ENCODE results near the gene APLP1. TPM values are rescaled to one million over a fixed set of nuclear protein-coding genes. Genes with fewer than 3 reads are reported as not detected.

Gene APLP1
- polyA plus RNA-seq, 1 donor from 2014 or later = 407 TPM

DNA sequence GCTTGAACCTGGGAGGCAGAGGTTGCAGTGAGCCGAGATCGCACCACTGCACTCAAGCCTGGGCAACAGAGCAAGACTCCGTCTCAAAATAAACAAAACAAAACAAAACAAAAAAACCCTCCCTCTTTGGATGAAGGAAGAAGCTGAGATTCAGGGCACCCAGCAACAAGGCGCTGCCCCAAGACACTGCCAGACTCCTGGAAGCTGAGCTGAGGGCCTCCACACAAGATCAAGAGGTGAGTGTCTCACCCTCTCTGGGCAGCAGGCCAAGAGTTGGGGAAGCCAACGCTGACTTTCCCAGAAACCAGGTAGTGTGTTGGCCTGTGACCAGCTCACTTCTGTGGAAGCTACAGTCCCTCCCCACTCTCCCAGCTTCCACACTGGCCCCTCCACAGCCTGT lies 43.4 kb downstream of the APLP1 start:
- Histone ChIP-seq H3K4me3 (ENCODE audit: low read length) (no peak overlapping the region), H2AFZ (ENCODE audit: low read depth, low read length) (no peak overlapping the region), H3K79me2 (replicated peaks; ENCODE audit: insufficient read depth, low read length) (no peaks in the 10 kb centered on the region), H4K20me1 (ENCODE audit: insufficient read depth) (no peaks in the 10 kb centered on the region), H3F3A (ENCODE audit: insufficient read depth, low read length, poor library complexity, severe bottlenecking) (no peaks in the 10 kb centered on the region), H3K9me3 (ENCODE audit: low read length) (no peaks in the 10 kb centered on the region), H3K36me3 (ENCODE audit: insufficient read depth, low read length) (no peaks in the 10 kb centered on the region), H3K9me2 (ENCODE audit: insufficient read depth, low read length) (no peaks in the 10 kb centered on the region), H3K4me2 (ENCODE audit: low read length) (no peak overlapping the region), H3K27ac (ENCODE audit: low read length) (no peak overlapping the region), H3K9ac (ENCODE audit: low read length) (no peak overlapping the region), H3K27me3 (ENCODE audit: insufficient read depth, low read depth, low read length) (no peaks in the 10 kb centered on the region)
- TF ChIP-seq POLR2AphosphoS5 (IDR thresholded peaks at IDR 0.05) (no peak), TAF1 (IDR thresholded peaks at IDR 0.05; ENCODE audit: low read depth) (no peak)
- TF ChIP-seq, protein P1, sequence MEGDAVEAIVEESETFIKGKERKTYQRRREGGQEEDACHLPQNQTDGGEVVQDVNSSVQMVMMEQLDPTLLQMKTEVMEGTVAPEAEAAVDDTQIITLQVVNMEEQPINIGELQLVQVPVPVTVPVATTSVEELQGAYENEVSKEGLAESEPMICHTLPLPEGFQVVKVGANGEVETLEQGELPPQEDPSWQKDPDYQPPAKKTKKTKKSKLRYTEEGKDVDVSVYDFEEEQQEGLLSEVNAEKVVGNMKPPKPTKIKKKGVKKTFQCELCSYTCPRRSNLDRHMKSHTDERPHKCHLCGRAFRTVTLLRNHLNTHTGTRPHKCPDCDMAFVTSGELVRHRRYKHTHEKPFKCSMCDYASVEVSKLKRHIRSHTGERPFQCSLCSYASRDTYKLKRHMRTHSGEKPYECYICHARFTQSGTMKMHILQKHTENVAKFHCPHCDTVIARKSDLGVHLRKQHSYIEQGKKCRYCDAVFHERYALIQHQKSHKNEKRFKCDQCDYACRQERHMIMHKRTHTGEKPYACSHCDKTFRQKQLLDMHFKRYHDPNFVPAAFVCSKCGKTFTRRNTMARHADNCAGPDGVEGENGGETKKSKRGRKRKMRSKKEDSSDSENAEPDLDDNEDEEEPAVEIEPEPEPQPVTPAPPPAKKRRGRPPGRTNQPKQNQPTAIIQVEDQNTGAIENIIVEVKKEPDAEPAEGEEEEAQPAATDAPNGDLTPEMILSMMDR (IDR thresholded peaks at IDR 0.05; ENCODE audit: poor library complexity, severe bottlenecking) = no peak

DNA sequence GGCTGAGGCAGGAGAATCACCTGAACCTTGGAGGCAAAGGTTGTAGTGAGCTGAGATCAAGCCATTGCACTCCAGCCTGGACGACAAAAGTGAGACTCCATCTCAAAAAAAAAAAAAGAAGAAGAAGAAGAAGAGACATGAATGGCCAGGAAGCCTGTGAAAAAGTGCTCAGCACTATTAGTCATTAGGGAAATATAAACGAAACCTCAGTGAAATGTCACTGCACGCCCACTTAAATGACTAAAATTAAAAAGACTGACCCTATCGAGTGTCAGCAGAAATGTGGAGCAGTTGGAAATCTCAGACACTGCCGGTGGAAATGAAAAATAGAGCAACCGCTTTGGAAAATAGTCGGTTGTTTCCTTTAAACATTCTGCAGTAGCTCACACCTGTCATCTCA lies 45.2 kb downstream of the APLP1 start:
- Histone ChIP-seq H3K9ac (ENCODE audit: low read length) (no peak overlapping the region), H3K79me2 (replicated peaks; ENCODE audit: insufficient read depth, low read length) (no peaks in the 10 kb centered on the region), H3F3A (ENCODE audit: insufficient read depth, low read length, poor library complexity, severe bottlenecking) (no peaks in the 10 kb centered on the region), H3K4me2 (ENCODE audit: low read length) (no peak overlapping the region), H4K20me1 (ENCODE audit: insufficient read depth) (no peaks in the 10 kb centered on the region), H2AFZ (ENCODE audit: low read depth, low read length) (no peak overlapping the region), H3K27ac (ENCODE audit: low read length) (no peak overlapping the region), H3K27me3 (ENCODE audit: insufficient read depth, low read depth, low read length) (no peaks in the 10 kb centered on the region), H3K9me2 (ENCODE audit: insufficient read depth, low read length) (no peaks in the 10 kb centered on the region), H3K9me3 (ENCODE audit: low read length) (no peaks in the 10 kb centered on the region), H3K36me3 (ENCODE audit: insufficient read depth, low read length) (no peaks in the 10 kb centered on the region), H3K4me3 (ENCODE audit: low read length) (no peak overlapping the region)
- no peak for TF ChIP-seq TAF1 (IDR thresholded peaks at IDR 0.05; ENCODE audit: low read depth)
- TF ChIP-seq, protein P1 (IDR thresholded peaks at IDR 0.05; ENCODE audit: poor library complexity, severe bottlenecking) = no peak
- TF ChIP-seq, protein P2, sequence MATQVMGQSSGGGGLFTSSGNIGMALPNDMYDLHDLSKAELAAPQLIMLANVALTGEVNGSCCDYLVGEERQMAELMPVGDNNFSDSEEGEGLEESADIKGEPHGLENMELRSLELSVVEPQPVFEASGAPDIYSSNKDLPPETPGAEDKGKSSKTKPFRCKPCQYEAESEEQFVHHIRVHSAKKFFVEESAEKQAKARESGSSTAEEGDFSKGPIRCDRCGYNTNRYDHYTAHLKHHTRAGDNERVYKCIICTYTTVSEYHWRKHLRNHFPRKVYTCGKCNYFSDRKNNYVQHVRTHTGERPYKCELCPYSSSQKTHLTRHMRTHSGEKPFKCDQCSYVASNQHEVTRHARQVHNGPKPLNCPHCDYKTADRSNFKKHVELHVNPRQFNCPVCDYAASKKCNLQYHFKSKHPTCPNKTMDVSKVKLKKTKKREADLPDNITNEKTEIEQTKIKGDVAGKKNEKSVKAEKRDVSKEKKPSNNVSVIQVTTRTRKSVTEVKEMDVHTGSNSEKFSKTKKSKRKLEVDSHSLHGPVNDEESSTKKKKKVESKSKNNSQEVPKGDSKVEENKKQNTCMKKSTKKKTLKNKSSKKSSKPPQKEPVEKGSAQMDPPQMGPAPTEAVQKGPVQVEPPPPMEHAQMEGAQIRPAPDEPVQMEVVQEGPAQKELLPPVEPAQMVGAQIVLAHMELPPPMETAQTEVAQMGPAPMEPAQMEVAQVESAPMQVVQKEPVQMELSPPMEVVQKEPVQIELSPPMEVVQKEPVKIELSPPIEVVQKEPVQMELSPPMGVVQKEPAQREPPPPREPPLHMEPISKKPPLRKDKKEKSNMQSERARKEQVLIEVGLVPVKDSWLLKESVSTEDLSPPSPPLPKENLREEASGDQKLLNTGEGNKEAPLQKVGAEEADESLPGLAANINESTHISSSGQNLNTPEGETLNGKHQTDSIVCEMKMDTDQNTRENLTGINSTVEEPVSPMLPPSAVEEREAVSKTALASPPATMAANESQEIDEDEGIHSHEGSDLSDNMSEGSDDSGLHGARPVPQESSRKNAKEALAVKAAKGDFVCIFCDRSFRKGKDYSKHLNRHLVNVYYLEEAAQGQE (IDR thresholded peaks at IDR 0.05; ENCODE audit: borderline replicate concordance) = no peak
- no peak for TF ChIP-seq POLR2AphosphoS5 (IDR thresholded peaks at IDR 0.05)
- TF ChIP-seq MXI1 (conservative IDR thresholded peaks at IDR 0.05; ENCODE audit: poor library complexity, severe bottlenecking) = no peak
- TF ChIP-seq EP300 (conservative IDR thresholded peaks at IDR 0.05; ENCODE audit: poor library complexity, severe bottlenecking) = no peak
- TF ChIP-seq EZH2 (IDR thresholded peaks at IDR 0.05; ENCODE audit: borderline replicate concordance, insufficient read depth, low read length, poor library complexity, severe bottlenecking) = no peak
- TF ChIP-seq RAD21 (conservative IDR thresholded peaks at IDR 0.05) = no peak
- no peak for TF ChIP-seq SMC3 (conservative IDR thresholded peaks at IDR 0.05; ENCODE audit: poor library complexity)
